Measurements from ENCODE around the gene SMG7.

SMG7 gene

DNA sequence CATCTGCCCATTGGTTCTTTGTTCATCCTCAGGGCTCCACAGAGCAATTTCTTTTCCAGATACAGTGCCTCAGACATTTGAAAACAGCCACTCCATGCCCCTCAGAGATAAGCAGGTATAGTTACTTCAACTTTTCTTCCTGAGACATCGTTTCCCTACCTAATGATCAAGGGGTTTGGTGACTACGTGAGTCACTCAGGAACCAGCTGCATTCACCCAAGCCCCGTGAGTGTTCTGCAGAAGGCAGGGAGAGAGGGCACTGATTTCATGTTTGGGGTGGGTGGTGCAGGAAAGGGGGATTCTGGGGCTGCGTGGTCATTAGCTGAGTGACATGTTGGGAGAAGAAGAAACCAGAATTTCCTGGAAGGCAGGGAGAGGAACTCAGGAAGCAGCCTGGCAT lies 93.0 kb downstream of the SMG7 start:
- no peak for DNase-seq (ENCODE audit: low read depth)

DNA sequence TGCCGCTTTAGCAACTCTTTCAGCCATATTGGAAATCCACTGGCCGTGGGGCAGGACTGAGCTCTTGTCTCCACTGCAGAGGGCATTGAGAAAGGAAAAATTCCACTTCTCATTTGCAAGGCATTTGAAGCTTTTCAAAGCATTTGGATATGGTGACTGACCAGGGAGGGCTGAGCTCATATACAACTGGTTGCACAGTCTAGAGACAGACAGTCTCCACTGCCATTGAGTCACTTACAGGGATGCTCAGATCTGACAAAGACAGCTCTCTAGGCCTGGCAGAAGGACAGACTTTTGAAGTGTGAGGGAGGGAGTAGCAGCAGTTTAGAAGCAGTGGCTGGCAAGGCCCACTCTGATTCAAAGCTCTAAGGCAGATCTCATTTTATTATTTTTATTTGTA lies 93.7 kb downstream of the SMG7 start:
- no peak for DNase-seq (ENCODE audit: low read depth)

DNA sequence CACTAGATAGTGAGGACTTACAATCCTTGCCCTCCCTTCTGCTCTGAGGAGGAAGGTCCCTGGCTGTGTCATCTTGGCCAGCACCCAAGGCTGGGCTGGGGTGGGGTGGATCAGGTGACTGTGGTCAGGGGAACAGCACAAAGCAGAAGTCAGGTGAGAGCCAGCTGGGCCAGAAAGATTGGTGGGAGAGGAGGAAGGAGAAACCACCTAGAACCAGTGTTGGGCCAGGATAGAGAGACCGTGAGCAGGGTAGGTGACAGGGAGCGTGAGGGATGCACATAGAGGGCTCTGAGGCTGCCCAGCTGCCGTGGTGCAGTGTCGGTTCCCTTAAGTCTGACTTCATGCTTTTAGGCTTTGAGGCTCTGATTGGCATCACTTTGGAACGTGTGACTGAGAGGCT lies 95.3 kb downstream of the SMG7 start:
- no peak for DNase-seq (ENCODE audit: low read depth)

DNA sequence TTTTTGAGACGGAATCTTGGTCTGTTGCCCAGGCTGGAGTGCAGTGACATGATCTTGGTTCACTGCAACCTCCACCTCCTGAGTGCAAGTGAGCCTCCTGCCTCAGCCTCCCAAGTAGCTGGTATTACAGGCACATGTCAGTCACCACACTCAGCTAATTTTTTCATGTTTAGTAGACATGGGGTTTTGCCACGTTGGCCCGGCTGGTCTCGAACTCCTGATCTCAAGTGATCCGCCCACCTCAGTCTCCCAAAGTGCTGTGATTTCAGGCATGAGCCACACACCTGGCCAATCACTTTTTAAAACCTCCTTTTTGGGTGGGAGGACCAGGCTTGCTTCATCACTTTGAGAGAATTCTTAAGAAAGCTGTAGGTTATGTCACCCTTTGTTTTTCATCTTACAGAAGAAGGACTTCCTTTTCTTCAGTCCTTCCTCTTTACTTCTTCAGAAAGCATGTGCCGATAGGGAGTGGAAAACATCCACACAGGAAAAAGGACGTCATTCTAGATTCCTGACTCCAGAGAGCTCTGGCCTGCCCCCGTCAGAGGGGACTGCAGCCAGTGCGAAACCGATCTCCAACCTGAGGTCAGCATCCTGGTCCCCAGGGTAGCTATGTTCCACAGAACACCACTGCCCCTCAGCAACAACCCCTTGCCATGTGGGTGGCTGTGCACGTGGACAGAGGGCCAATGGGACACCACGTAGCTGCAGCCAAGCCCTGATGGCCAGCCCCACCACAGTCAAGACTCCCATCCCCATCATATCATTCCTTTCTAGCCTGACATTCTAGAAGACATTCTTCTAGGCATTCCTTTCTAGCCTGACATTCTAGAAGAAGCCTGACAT lies 96.1 kb downstream of the SMG7 start:
- DNase-seq (ENCODE audit: low read depth) = no peak

DNA sequence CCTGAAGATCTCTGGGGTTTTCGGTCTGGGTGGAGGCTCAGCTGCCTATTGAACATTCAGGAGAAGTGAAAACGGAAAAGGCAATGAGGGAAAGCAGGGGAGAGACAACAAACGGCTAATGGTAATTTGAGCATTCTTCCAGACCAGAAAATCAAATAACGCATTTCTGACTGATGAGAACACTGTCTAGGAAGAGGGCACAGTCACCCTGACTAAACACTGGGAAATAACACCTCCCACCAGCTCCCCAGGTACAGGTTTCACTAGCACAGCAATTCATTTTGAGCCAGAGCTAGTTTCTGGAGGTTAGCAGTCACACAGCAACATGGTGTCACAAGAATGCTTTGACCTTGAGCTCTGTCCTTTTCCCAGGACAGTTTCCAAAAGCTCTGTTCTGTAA lies 96.8 kb downstream of the SMG7 start:
- no peak for DNase-seq (ENCODE audit: low read depth)

DNA sequence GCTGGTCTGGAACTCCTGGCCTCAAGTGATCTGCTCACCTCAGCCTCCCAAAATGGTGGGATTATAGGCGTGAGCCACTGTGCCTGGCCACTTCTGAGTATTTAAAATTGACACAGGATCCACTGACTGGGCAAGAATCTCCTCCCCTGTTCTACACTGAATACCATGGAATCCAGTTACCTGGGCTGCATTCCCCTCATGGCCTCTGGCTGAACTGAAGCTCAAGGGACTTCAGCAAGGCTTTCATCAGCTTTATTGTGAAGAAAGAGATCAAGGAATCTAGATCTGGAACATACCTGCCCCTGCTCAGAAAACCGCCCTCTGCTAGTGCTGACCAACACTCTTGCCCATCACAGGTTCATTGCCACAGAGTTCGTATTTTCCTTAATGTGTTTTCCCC lies 97.5 kb downstream of the SMG7 start:
- DNase-seq (ENCODE audit: low read depth) = no peak

DNA sequence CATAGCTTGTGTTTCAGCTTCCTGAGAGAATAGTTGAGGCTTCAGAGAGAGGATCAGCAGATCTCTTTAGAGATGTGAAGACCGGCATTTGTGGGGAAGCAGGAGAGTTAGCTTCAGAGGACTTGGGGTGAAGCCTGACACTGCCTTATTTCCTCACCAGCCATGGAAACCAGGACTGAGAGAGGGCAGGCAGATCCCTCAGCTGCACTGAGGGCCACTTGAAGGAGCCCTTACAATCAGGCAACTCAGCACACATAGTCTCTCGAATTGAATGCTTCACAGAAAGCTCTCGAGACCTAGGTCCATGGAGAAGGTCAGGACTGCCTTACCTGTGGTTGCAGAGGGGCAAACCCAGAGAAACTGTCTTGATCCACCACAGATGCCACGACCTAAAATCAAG lies 98.2 kb downstream of the SMG7 start:
- no peak for DNase-seq (ENCODE audit: low read depth)

DNA sequence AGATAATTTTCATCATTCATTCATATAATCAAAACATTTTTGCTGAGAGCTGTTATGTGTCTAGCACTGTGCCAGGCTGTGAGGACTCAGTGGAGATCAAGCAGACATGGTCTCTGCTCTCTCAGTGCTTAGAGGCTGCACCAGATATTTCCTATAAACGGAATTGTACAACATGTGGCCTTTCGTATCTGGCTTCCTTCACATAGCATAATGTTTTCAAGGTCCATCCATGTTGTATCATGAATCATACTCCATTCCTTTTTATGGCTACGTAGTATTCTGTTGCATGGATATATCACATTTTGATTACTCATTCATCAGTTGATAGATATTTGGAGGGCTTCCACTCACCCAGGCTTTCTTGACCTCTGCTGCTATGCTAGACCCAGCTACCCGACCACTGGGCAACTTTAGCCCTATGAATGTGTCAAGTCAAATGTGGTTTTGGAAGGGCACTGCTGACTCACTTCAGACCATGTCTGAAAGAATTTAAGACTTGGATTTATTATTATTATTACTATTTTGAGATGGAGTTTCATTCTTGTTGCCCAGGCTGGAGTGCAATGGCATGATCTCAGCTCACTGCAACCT lies 99.5 kb downstream of the SMG7 start:
- DNase-seq (ENCODE audit: low read depth) = no peak

DNA sequence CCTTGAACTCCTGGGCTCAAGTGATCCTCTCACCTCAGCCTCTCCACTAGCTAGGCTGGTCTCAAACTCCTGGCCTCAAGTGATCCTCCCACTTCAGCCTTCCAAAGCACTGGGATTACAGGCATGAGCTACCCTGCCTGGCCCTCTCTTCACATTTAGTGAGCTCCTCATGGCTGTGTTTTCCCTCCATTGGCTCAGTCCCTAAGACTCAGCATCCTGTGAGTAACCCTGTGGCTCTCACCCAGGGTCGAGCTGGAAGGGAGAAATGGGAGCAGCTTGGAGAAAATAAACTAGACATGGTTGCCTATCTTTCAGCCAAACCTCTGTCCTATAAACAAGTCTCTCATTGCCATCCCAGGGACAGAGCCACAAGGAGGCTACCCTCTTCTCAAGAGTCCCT lies 100.4 kb downstream of the SMG7 start:
- no peak for DNase-seq (ENCODE audit: low read depth)

DNA sequence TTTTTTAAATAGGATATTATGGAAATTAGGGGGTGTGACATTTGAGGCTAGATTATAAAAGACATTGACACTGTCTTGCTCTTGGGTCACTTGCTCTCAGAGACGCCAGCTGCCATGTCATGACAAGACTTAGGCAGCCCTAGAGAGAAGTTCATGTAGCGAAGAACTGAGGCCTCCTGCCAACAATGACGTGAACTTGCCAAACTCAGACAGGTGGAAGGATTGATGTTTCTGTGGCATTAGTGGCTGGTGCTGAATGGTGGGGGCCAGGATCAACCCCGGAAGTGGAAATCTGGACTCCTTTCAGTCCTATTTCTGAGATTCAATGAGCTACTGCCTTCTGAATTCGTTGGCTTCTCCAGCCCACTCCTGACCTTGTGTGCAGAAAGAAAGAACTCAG lies 103.3 kb downstream of the SMG7 start:
- no peak for DNase-seq (ENCODE audit: low read depth)

DNA sequence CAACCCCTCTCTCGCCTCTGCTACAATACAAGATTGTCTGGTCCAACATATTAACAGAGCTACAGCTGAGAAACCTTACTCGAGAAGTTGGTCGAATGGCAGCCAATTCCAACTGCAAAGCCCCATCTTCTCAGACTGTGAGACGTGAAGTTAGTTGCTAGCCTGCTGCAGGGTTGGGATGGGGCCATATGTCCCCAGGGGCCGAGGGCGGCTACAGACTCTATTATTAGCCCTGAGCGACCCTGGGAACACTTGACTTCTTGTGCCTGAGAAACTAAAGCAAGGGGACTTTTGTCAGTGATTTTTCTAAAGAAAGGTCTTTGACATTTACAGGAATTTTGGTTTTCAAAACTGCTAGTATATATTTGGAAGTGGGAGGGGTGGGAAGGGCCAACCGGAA lies 104.2 kb downstream of the SMG7 start:
- DNase-seq (ENCODE audit: low read depth) = no peak

DNA sequence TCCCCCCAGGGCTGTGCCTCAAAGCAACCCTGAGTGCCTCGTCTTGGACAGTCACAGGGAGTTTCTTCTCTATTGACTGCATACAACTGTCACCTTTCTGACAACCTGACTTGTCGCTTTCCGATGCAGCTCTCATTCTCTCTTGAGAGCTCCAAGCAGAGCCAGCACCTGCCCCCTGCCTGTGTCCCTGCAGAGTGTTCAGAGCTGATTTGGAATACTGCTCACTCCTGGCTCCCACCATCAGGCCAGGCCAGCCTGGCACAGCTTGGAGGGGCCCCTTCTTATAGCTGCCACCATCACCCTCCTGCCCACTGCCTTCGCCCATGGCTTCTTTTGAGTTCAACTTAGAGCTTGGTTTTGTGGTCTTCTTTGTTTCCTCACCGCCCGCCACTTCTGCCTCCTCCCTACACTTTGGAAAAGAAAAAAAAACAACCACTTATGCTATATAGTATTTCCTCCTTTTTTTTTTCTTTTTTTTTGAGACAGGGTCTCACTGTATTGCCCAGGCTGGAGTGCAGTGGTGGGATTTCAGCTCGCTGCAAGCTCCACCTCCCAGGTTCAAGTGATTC lies 105.7 kb downstream of the SMG7 start:
- no peak for DNase-seq (ENCODE audit: low read depth)

DNA sequence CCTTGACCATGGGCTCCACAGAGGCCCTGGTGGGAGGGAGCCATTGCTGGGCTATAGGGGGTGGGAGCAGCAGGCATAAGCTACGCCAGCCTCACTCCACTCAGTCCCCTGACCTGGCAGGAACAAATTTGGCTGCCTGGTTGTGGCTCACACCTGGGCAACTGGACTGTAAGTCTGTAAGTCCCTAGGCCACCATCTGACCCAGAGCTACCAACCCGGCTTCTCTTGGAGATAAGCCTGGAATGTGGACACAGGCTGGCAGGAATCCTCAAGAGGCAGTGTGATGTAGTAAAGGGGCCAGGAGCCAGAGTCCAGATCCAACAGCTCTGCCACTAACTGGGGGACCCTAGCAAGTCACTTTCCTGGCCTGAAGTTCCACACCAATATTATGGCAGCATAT lies 106.6 kb downstream of the SMG7 start:
- DNase-seq (ENCODE audit: low read depth) = no peak

DNA sequence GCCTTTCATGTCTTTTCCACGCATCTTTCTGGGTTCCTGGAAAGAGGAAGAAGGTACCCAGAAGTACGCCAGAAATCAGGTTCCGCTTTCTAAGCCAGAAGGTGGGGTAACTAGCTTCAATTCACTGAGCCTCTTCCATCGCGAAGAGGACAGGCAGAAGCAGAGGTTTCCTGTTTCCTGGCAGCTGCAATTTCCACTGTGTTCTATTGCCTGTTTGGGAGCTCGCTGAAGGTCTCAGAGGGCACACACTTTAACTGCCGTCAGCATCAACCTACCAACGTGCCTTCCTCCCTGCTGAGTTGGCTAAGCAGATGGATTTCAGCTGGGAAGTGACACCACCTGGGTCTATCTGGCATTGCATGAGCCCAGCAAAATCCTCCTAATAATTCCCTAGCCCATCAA lies 108.0 kb downstream of the SMG7 start:
- DNase-seq (ENCODE audit: low read depth) = no peak

DNA sequence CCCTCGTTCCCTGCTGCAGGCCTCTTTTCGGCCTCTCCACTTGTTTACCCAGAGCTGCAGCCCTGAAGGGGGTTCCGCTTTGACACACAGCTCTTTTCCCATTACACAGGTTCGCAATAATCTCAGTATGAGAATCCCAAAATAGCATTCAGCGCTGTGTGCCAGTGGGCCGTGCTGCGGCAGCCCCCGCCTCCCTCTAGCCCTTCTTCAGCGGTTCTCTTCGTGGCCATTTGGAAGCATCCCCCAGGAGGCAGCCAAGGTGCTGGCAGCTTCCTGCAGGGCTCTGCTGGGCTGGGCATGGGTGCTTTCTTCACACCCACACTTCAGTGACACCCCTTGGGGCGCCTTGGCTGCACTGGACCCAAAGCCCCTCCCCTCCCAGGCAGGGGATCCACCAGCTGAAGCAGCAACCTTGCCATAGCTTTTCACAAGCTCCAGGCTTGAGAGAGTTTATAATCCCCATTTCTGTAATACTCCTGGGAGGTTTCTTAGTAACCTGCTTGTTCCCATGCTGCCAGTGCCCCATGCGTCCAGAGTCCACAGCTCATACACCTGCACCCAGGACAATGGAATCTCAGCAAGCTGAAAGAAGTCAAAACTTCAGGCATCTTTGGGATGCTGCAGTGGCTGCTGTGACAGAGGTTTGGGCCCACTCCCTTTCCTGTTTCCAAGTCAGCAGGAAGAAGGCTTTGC lies 109.9 kb downstream of the SMG7 start:
- no peak for DNase-seq (ENCODE audit: low read depth)

DNA sequence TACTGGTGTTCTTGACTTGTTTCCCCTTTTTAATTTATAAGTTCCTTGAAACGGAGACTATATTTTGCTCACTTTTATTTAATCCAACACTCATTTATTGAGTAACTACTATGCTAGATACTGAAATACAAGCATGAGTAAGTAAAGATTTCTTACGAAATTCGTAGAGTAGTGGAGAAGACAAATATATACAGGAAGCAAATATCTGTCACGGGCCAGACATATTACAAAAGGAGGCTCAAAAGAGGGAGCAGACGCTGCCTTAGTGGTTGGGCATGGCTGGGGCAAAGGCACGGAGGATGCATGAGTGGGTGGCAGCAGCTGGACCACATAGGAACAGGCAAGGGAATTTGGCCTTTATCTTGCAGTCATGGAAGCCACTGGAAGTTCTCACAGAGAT lies 111.2 kb downstream of the SMG7 start:
- DNase-seq (ENCODE audit: low read depth) = no peak

DNA sequence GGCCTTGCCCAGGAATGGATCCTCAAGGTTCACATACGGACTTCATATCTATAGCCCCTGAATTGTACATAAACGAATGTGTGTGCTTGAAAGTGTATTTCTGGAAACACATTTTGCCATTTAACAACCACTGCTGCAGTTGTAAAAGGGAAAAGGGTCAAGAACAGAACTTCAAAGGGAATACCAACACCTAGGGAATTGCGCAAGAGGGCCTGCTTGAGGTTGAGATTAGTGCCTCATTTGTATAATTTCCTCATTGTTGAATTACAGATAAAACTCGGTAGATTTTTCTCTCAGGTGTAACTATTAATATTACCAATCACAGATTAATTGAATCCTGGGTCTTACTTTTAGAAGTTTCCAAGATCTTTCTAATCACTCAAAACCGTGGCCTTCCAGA lies 111.8 kb downstream of the SMG7 start:
- DNase-seq (ENCODE audit: low read depth) = no peak

DNA sequence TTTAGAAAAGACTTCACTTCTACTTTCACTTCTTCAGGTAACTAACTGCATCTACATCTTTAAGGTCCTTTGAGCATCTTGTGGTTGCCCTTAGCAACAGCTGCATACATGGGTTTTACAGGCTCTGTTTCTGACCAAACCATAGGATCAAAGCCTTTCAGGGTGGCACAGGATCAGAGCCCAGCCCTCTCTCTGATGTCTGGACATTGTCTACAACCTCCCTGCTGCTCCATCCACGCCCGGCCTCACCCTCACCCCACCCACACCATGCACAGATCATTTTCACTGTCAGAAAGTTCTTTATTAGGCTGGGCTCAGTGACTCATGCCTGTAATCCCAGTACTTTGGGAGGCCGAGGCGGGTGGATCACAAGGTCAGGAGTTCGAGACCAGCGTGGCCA lies 112.7 kb downstream of the SMG7 start:
- DNase-seq (ENCODE audit: low read depth) = no peak

DNA sequence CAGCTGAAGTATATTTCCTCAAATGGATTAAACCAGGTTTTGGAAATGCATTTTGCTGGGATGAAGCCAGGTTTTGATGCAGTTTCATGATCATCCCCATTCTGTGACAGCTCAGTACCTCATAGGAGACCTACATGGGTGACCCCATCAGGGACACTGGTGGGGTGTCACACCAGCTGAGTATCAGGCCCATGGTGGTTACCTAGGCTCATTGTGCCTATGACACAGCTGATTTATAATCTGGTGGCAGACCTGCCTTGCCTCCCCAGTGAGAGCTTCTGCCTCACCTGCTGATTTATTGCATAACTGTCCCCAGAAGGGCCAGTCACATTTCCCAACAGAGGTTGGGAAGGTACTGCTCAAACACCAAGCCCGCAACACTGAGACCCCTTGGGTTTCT lies 114.2 kb downstream of the SMG7 start:
- no peak for DNase-seq (ENCODE audit: low read depth)

DNA sequence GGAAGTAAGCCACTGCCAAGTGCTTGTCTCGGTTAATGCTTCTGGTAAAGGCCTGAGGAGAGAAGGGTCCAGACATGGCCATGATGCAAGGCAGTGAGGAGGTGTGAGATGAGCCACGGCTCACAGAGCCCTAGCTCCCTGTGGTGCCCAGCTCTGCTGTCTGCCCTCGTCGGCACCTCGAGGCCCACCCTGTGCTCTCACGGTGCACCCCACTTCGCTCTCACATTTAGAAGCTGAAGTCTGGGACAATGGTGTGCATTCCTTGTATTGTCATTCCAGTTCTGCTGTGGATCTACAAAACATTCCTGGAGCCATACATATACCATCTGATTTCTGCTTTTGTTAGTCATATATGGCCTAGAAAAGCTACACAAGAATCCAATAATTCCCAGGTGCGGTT lies 114.6 kb downstream of the SMG7 start:
- no peak for DNase-seq (ENCODE audit: low read depth)

DNA sequence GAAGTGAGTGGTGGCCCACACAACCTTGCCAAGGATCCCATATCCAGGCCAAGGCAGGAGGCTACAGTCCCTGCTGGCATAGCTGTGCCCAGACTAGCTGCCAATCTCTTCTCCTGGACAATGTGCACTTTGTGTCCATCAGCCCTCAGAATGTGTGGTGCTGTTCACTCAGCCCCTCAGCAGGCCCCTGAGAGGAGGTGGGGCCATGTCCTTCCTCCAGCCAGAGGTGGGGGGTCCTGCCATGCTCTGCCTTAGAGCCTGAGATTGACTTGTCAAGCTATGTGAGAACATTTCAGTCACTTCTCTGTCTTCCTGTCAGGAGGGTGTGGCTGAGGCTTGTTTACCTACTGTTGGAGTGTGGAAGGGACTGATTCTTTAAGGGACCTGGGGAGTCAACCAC lies 116.5 kb downstream of the SMG7 start:
- no peak for DNase-seq (ENCODE audit: low read depth)

DNA sequence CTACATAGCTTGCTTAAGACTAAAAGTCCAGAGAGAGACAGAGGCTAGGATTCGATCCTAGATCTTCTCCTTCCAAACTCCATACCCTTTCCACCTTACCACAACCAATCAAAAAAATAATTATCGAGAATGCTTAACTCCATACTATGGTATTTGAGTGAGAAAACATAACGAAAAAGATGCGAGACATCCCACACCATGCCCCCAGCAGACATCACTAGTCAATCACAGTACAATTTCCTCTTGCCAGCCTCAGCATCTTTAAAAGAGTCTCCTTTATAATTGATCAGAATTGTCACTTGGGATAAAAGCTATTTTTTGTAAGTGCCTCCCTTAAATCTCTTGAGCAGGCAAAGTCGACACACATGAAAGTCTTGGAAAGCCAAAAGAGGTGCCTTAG lies 117.1 kb downstream of the SMG7 start:
- no peak for DNase-seq (ENCODE audit: low read depth)

DNA sequence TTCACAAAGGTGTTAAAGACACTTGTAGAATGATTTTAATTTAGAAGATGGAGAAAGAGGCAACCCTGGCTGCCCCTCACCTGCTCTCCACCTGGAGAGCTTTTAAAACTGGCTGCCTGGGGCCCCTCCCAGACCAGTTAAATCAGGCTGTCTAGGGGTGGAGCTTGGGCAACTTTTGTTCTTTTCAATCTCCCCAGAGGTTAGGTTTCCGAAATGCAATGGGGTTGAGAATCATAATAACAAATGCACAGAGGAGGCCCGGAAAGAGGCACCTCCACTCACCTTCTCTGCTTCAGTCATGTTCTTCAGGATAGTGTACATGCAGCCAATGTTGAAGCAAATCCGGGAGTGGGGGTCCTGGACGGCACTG lies 117.6 kb downstream of the SMG7 start:
- no peak for DNase-seq (ENCODE audit: low read depth)

Measured in non-pigmented ciliary epithelial cell (primary cell).